Measurements from ENCODE around the gene CYP27C1.

CYP27C1 gene

DNA sequence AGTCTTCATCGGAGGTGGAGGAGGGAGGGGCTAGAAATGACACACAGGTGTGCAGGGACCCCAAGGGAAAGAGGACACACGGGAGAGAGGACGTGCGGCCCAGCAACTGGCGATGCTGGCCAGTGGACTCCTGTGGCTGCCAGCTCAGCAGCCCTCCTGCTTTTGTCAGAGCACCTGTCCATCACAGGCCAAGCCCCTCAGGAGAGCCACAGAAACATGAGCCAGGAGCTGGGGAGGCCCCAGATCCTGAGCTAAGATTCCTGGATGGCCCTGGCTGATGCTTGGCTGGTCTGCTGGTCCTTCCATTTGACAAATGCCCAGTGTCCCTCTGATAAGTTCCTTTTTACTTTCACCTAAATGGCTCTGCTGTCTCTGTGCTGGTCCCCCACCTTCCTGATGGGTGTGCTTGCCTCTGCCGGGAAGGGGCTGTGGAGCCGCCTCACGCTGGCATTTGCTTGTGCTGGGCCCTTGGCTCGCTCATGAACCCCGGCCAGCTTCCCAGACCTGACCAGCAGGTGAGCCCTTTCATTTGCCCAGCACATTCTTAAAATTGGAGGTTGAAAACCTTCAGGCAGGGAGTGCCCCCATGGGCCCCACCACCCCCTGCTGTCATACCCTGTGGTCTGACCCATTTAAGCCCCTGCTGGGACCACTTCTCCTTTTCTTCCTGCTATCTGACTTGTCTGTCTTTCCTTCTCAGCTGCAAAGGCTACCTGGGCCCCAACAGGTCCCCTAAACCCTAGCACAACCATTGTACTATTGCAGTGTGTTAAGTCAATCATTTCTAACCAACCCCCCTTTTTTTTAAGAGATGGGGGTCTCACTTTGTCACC lies 37.3 kb downstream of the CYP27C1 start:
- Histone ChIP-seq H3K9ac (ENCODE audit: low read depth in 1 of 2, low read length in 2 of 2) (no peak overlapping the region), H3K27me3 (ENCODE audit: control insufficient read depth in 2 of 2, insufficient read depth in 2 of 2, low read length in 2 of 2) (peaks cover 0 to 4% of the 10 kb centered on the region in 2 donors), H3K4me3 (ENCODE audit: low read length in 2 of 2) (no peak overlapping the region), H3K36me3 (ENCODE audit: control insufficient read depth in 2 of 2, insufficient read depth in 2 of 2, low read length in 2 of 2) (no peaks in the 10 kb centered on the region), H3K9me3 (ENCODE audit: control insufficient read depth in 2 of 2, low read length in 2 of 2) (no peaks in the 10 kb centered on the region), H3K4me1 (ENCODE audit: control insufficient read depth in 2 of 2, insufficient read depth in 2 of 2, low read length in 2 of 2) (no peaks in the 10 kb centered on the region), H3K27ac (ENCODE audit: low read depth in 2 of 2, low read length in 2 of 2) (no peak overlapping the region)

DNA sequence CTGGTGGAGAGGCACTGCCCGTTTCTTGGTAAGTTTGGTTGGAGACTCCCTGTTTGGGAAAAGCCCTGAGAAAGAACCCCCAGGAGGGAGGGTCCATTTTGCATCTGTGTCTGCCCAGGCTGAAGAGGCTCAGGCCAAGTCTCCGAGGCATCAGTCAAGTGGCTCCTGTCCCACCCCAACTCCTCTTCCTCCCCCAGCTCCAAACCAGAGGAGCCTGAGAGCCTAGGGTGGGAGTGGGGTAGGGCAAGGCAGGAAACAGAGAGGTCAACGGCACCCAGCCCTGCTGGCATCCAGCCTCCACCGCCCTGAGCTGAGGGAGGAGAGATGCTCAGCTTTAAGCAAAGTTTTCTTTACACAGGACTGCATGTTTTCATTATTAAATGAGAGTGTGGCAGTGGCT lies 38.2 kb downstream of the CYP27C1 start:
- no peaks in the 10 kb centered on the region for H3K36me3 ChIP-seq (ENCODE audit: control insufficient read depth in 2 of 2, insufficient read depth in 2 of 2, low read length in 2 of 2)
- H3K9me3 ChIP-seq (ENCODE audit: control insufficient read depth in 2 of 2, low read length in 2 of 2), result no peaks in the 10 kb centered on the region
- no peak overlapping the region for H3K27ac ChIP-seq (ENCODE audit: low read depth in 2 of 2, low read length in 2 of 2)
- no peak overlapping the region for H3K9ac ChIP-seq (ENCODE audit: low read depth in 1 of 2, low read length in 2 of 2)
- H3K4me3 ChIP-seq (ENCODE audit: low read length in 2 of 2), result no peak overlapping the region
- H3K27me3 ChIP-seq (ENCODE audit: control insufficient read depth in 2 of 2, insufficient read depth in 2 of 2, low read length in 2 of 2), result no peaks in the 10 kb centered on the region
- peaks cover 0 to 2% of the 10 kb centered on the region in 2 donors for H3K4me1 ChIP-seq (ENCODE audit: control insufficient read depth in 2 of 2, insufficient read depth in 2 of 2, low read length in 2 of 2)

DNA sequence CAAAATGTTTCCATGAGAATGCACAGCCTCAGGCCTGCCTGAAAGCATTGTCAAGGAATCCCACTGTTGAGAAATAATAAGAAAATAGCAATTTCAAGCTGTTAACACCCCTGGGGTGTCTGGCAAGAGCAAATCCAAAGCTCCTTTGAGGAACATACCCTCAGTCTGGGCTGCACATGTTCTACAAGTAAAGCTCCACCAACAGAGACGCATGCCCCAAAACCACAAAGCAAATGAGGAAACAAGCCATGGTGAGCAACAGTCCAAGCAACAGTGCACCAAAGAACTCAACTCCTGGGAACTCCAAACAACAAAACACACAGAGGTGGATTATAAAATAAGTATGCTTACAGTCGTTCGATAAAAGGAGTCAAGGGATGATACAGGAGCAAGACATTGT lies 40.3 kb downstream of the CYP27C1 start:
- Histone ChIP-seq H3K36me3 (ENCODE audit: control insufficient read depth in 2 of 2, insufficient read depth in 2 of 2, low read length in 2 of 2) (no peaks in the 10 kb centered on the region), H3K4me1 (ENCODE audit: control insufficient read depth in 2 of 2, insufficient read depth in 2 of 2, low read length in 2 of 2) (peaks cover 2 to 11% of the 10 kb centered on the region in 2 donors), H3K27me3 (ENCODE audit: control insufficient read depth in 2 of 2, insufficient read depth in 2 of 2, low read length in 2 of 2) (no peaks in the 10 kb centered on the region), H3K9me3 (ENCODE audit: control insufficient read depth in 2 of 2, low read length in 2 of 2) (no peaks in the 10 kb centered on the region), H3K9ac (ENCODE audit: low read depth in 1 of 2, low read length in 2 of 2) (no peak overlapping the region), H3K4me3 (ENCODE audit: low read length in 2 of 2) (no peak overlapping the region), H3K27ac (ENCODE audit: low read depth in 2 of 2, low read length in 2 of 2) (no peak overlapping the region)

DNA sequence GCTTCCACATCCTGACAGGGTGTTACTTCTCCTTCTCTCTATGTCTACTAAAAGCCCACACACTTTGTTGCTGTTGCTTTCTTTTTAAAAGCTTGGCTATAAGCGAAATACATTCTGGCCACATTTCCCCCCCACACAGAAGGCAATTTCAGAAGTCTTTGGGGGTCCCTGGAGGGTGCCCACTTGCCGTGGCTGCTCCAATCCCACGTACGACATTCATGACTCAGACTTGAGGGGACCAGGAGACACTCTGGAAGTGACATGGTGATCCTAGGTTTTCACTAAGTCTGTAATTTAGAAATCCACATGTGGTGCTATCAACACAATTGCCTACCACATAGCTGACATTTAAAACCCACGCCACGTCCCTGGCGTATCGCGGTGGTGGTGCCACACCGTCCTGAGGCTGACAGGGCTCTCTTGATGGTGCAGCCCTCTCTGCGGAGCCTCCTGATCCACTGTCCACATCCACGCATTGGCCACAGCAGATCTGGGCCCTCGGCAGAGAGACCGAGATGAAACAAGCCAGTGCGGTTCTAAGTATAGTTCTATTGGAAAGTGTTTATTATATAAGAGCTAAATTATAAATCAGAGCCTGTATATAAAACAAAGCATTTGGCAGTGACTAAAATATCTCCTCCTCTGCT lies 42.4 kb downstream of the CYP27C1 start:
- Histone ChIP-seq H3K9me3 (ENCODE audit: control insufficient read depth in 2 of 2, low read length in 2 of 2) (no peaks in the 10 kb centered on the region), H3K4me1 (ENCODE audit: control insufficient read depth in 2 of 2, insufficient read depth in 2 of 2, low read length in 2 of 2) (peaks cover 5 to 13% of the 10 kb centered on the region in 2 donors), H3K27me3 (ENCODE audit: control insufficient read depth in 2 of 2, insufficient read depth in 2 of 2, low read length in 2 of 2) (no peaks in the 10 kb centered on the region), H3K9ac (ENCODE audit: low read depth in 1 of 2, low read length in 2 of 2) (no peak overlapping the region), H3K27ac (ENCODE audit: low read depth in 2 of 2, low read length in 2 of 2) (no peak overlapping the region), H3K4me3 (ENCODE audit: low read length in 2 of 2) (no peak overlapping the region), H3K36me3 (ENCODE audit: control insufficient read depth in 2 of 2, insufficient read depth in 2 of 2, low read length in 2 of 2) (no peaks in the 10 kb centered on the region)

DNA sequence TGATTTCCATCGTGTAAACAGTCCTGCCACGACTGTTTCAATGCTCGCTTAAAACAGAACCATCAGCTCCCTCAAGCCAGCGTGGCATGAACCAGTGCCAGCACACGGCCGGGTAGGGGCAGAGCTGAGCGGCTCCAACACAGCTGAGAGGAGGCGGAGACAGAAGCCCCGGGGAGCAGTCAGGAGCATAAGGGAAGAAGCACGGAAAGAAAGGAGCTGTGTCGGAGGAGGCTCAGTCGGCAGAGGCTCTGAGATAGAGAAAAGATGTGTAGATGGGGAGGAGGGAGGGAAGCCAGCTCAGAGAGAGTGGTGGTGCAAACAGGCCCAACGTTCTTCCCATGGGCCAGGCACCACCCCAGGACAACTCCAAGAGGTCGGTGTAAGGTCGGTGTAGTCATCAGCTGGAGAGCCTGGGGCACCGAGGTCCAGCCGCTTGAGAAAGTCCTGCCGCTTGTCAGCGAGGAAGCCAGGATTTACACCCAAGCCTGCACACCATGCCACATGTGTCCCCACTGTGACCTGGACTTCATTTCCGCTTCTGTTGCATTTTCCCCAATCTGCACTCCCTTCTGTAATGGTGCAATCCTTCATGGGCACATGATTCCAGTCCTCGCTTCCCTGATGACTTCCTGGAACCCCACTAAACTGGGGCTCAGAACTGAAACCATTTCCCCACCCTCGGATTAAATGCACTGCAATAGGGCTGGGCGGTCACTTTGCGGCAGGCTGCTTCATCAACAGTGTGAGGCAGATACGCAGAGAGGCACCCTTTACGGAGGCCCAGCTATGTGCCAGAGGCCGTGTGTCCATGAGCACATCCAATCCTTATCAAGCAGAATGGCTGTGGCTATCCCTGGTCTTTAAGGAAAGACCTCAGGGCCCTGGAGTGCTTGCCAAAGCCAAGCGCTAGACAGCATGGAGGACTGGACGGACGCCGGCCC lies 43.5 kb downstream of the CYP27C1 start:
- H3K9me3 ChIP-seq (ENCODE audit: control insufficient read depth in 2 of 2, low read length in 2 of 2), result no peaks in the 10 kb centered on the region
- no peak overlapping the region for H3K9ac ChIP-seq (ENCODE audit: low read depth in 1 of 2, low read length in 2 of 2)
- H3K27ac ChIP-seq (ENCODE audit: low read depth in 2 of 2, low read length in 2 of 2), result peak overlapping the region; percentile 67 to 78
- H3K4me1 ChIP-seq (ENCODE audit: control insufficient read depth in 2 of 2, insufficient read depth in 2 of 2, low read length in 2 of 2), result peaks cover 5 to 13% of the 10 kb centered on the region in 2 donors
- no peaks in the 10 kb centered on the region for H3K36me3 ChIP-seq (ENCODE audit: control insufficient read depth in 2 of 2, insufficient read depth in 2 of 2, low read length in 2 of 2)
- no peaks in the 10 kb centered on the region for H3K27me3 ChIP-seq (ENCODE audit: control insufficient read depth in 2 of 2, insufficient read depth in 2 of 2, low read length in 2 of 2)
- H3K4me3 ChIP-seq (ENCODE audit: low read length in 2 of 2), result no peak overlapping the region

DNA sequence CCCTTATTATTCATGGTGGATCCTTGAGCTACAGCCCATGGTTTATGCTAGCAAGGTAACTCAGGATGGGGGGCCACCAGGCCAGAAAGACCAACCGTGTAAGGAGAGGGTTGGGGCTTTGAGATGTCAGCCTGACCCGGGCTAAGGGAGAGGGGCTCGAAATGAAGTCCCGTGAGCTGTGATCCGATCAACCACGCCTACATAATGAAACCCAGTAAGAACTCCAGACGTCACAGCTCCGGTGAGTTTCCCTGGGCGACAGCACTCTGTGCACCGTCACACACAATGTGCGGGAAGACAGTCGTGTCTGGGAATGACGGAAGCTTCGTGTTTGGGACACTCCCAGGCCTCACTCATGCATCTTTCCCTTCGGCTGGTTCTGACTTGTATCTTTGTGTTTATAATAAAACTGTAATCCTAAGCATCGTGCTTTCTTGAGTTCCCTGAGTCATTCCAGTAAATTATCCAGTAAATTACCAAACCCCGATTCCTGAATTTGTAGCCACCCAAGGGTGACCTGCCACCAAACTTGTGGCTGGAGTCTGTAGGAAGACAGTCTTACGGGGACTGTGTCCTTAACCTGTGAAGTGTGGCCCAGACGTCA lies 44.2 kb downstream of the CYP27C1 start:
- H3K4me3 ChIP-seq (ENCODE audit: low read length in 2 of 2), result no peak overlapping the region
- peaks cover 5 to 13% of the 10 kb centered on the region in 2 donors for H3K4me1 ChIP-seq (ENCODE audit: control insufficient read depth in 2 of 2, insufficient read depth in 2 of 2, low read length in 2 of 2)
- H3K27ac ChIP-seq (ENCODE audit: low read depth in 2 of 2, low read length in 2 of 2), result peak overlapping the region; percentile 67 to 78
- no peaks in the 10 kb centered on the region for H3K9me3 ChIP-seq (ENCODE audit: control insufficient read depth in 2 of 2, low read length in 2 of 2)
- peak overlapping the region in 1 of 2 donors; percentile 52 for H3K9ac ChIP-seq (ENCODE audit: low read depth in 1 of 2, low read length in 2 of 2)
- no peaks in the 10 kb centered on the region for H3K27me3 ChIP-seq (ENCODE audit: control insufficient read depth in 2 of 2, insufficient read depth in 2 of 2, low read length in 2 of 2)
- no peaks in the 10 kb centered on the region for H3K36me3 ChIP-seq (ENCODE audit: control insufficient read depth in 2 of 2, insufficient read depth in 2 of 2, low read length in 2 of 2)

DNA sequence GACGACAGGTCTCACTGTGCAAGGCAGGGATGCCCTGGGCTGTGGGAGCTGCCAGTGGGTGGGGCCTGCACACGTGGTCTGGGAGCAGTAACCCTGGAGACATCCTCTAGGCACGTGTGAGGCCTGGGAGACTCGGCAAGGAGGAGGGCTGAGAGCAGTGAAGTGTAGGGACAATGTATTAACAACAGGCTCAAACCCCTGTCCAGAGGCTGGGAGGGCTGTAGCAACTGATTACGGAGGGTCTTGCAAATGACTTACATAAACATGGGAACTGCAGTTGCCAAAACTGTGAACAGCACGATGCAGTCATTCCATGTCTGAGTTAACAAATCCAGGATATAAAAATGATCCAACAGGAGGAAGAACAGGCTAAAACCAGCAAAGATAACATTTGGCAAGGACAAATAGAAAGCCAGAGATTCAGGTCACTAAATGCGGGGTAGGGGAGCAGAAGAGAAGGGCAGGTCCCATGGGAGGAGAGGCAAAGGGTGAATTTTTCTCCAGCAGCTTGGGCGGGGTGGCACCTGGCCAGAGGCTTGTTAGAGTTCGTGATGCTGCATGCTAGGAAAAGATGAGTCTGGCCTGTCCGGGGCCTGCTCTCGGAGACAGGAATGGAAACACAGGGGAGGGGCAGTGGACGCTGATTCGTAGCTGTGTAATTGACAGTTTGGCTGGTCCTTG lies 44.9 kb downstream of the CYP27C1 start:
- Histone ChIP-seq H3K4me1 (ENCODE audit: control insufficient read depth in 2 of 2, insufficient read depth in 2 of 2, low read length in 2 of 2) (peaks cover 5 to 13% of the 10 kb centered on the region in 2 donors), H3K36me3 (ENCODE audit: control insufficient read depth in 2 of 2, insufficient read depth in 2 of 2, low read length in 2 of 2) (no peaks in the 10 kb centered on the region), H3K27ac (ENCODE audit: low read depth in 2 of 2, low read length in 2 of 2) (peak overlapping the region; percentile 67 to 78), H3K9me3 (ENCODE audit: control insufficient read depth in 2 of 2, low read length in 2 of 2) (no peaks in the 10 kb centered on the region), H3K4me3 (ENCODE audit: low read length in 2 of 2) (no peak overlapping the region), H3K27me3 (ENCODE audit: control insufficient read depth in 2 of 2, insufficient read depth in 2 of 2, low read length in 2 of 2) (no peaks in the 10 kb centered on the region), H3K9ac (ENCODE audit: low read depth in 1 of 2, low read length in 2 of 2) (peak overlapping the region in 1 of 2 donors; percentile 52)

DNA sequence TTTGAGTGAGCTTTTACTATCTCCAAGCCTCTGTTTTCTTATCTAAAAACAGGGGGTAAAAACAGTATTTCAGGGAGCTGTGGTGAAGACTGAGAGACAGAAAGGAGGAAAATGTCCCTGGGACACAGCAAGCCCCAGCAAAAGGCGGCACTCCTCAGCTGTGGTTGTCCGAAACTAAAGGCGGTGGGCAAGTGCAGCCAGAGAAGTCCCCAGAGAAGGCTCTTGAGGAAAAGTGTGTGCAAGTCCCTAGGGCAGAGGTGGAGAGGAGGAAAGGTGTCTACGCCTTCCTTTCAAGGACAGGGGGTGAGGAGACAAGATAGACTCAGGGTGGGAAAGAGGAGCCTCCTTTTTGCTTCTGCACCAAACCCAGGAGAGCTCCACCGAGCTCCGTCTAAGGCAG lies 45.5 kb downstream of the CYP27C1 start:
- no peak overlapping the region for H3K9ac ChIP-seq (ENCODE audit: low read depth in 1 of 2, low read length in 2 of 2)
- H3K27me3 ChIP-seq (ENCODE audit: control insufficient read depth in 2 of 2, insufficient read depth in 2 of 2, low read length in 2 of 2), result no peaks in the 10 kb centered on the region
- H3K4me1 ChIP-seq (ENCODE audit: control insufficient read depth in 2 of 2, insufficient read depth in 2 of 2, low read length in 2 of 2), result peaks cover 5 to 13% of the 10 kb centered on the region in 2 donors
- no peak overlapping the region for H3K4me3 ChIP-seq (ENCODE audit: low read length in 2 of 2)
- no peaks in the 10 kb centered on the region for H3K9me3 ChIP-seq (ENCODE audit: control insufficient read depth in 2 of 2, low read length in 2 of 2)
- no peaks in the 10 kb centered on the region for H3K36me3 ChIP-seq (ENCODE audit: control insufficient read depth in 2 of 2, insufficient read depth in 2 of 2, low read length in 2 of 2)
- peak overlapping the region; percentile 67 to 78 for H3K27ac ChIP-seq (ENCODE audit: low read depth in 2 of 2, low read length in 2 of 2)

DNA sequence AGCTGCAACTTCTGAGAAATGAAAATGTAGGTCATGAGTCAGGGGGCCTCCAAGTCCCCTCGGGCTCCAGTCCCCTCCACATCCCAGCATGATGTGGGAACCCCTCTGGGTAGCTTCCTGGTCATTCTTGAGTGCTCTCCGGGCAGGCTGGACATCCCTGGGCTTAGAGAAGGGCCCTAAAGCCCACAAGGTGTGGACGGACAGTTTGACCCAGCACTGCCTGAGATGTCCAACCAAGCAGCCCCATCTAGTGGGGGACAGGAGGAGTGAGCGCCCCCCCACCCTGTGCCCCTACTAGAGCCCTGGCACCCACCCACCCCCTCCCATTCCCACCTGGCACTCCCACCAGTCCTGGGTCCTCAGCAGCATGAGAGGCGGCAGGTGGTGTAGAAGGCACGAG lies 46.0 kb downstream of the CYP27C1 start:
- Histone ChIP-seq H3K9ac (ENCODE audit: low read depth in 1 of 2, low read length in 2 of 2) (no peak overlapping the region), H3K27ac (ENCODE audit: low read depth in 2 of 2, low read length in 2 of 2) (no peak overlapping the region), H3K4me3 (ENCODE audit: low read length in 2 of 2) (no peak overlapping the region), H3K36me3 (ENCODE audit: control insufficient read depth in 2 of 2, insufficient read depth in 2 of 2, low read length in 2 of 2) (no peaks in the 10 kb centered on the region), H3K9me3 (ENCODE audit: control insufficient read depth in 2 of 2, low read length in 2 of 2) (no peaks in the 10 kb centered on the region), H3K4me1 (ENCODE audit: control insufficient read depth in 2 of 2, insufficient read depth in 2 of 2, low read length in 2 of 2) (peaks cover 5 to 13% of the 10 kb centered on the region in 2 donors), H3K27me3 (ENCODE audit: control insufficient read depth in 2 of 2, insufficient read depth in 2 of 2, low read length in 2 of 2) (no peaks in the 10 kb centered on the region)
